A549 (cell line): ENCODE data around the gene CIB4. TPM values are rescaled to one million over a fixed set of nuclear protein-coding genes. Genes with fewer than 3 reads are reported as not detected.
A peak's percentile ranks its signal among the peaks of the same experiment; 100 is the strongest.

ENCODE experiments used
- ATAC-seq, 2 experiments: fragments of 200-7000 bp in 1 of 2; fragments of >200 bp in 1 of 2; cut with Nextera tagmentation in 1 of 2; cut with Tn5 transposase in 1 of 2; 3 replicates each; pipeline versions ENCODE4 v1.8.0 to v1.9.1; 2018 to 2020; ENCODE audit warnings: mild to moderate bottlenecking in 1 of 2, moderate library complexity in 1 of 2
- CTCF ChIA-PET: fragments of 300-600 bp; sonication (Branson Sonifier 250); formaldehyde crosslinking; extraction: SDS; loops from one replicate; lab custom pipeline; 2021; ENCODE audit warnings: antibody characterized with exemption, inconsistent platforms; lab: Yijun Ruan, JAX
- POLR2A ChIA-PET: fragments of 350-600 bp; formaldehyde crosslinking; extraction: SDS; loops from one replicate; lab custom pipeline; 2021; ENCODE audit warnings: antibody characterized with exemption, inconsistent platforms; lab: Yijun Ruan, JAX
- DNase-seq, 2 experiments: peaks; one replicate each; pipeline versions ENCODE4 v3.0.0 to v3.0.0-alpha.2; 2011 to 2016; ENCODE audit warnings: low read depth in 1 of 2, low spot score in 1 of 2
- FAIRE-seq: peaks from 2 replicates; lab custom pipeline; 2011; peaks lifted over from hg19 to GRCh38; lab: Jason Lieb, UNC
- H3K27ac ChIP-seq, 2 experiments: fragments of >200 bp; sonication (Bioruptor Twin); formaldehyde crosslinking; 3 replicates each; pipeline ENCODE4 v1.5.1; 2016 to 2017
- H3K4me1 ChIP-seq: fragments of >200 bp; sonication (Bioruptor Twin); formaldehyde crosslinking; 3 replicates; pipeline ENCODE4 v1.6.1; 2016
- H3K4me2 ChIP-seq: fragments of >200 bp; sonication (Bioruptor Twin); formaldehyde crosslinking; 3 replicates; pipeline ENCODE4 v1.6.1; 2016
- H3K4me3 ChIP-seq: fragments of >200 bp; sonication (Bioruptor Twin); formaldehyde crosslinking; 3 replicates; pipeline ENCODE4 v1.5.1; 2016
- H3K9me3 ChIP-seq: fragments of >200 bp; sonication (Bioruptor Twin); formaldehyde crosslinking; 3 replicates; pipeline ENCODE4 v1.6.1; 2016
- CBX8 ChIP-seq: fragments of 200-600 bp; sonication (generic); IDR thresholded peaks from 2 replicates; pipeline ENCODE4 v1.6.1; 2016
- CEBPB ChIP-seq, 2 experiments: fragments of >200 bp in 1 of 2; sonication (Bioruptor Twin) in 1 of 2; formaldehyde crosslinking in 1 of 2; IDR thresholded peaks; 2 replicates each; pipeline ENCODE4 v1.6.1; 2012 to 2016
- CHD2 ChIP-seq: fragments of 150-350 bp; IDR thresholded peaks from 2 replicates; pipeline ENCODE4 v1.6.1; 2014; ENCODE audit warnings: low read length; ENCODE audit not compliant: partially characterized antibody
- CHD4 ChIP-seq: fragments of 200-600 bp; sonication (generic); IDR thresholded peaks from 2 replicates; pipeline ENCODE4 v1.6.1; 2016; ENCODE audit warnings: antibody characterized with exemption, mild to moderate bottlenecking, borderline replicate concordance
- HOXA7 ChIP-seq: fragments of 250-450 bp; sonication (Bioruptor Pico); IDR thresholded peaks from 2 replicates; pipeline ENCODE4 v1.5.0; 2020; ENCODE audit warnings: mild to moderate bottlenecking, moderate library complexity
- HOXB13 ChIP-seq: fragments of 250-450 bp; sonication (Bioruptor Pico); IDR thresholded peaks from 2 replicates; pipeline ENCODE4 v1.5.0; 2020; ENCODE audit warnings: low read depth, mild to moderate bottlenecking, moderate library complexity
- JUNB ChIP-seq: fragments of >200 bp; sonication (Bioruptor Twin); formaldehyde crosslinking; IDR thresholded peaks from 2 replicates; pipeline ENCODE4 v1.6.1; 2016
- MAFK ChIP-seq: fragments of 450-650 bp; IDR thresholded peaks from 2 replicates; pipeline ENCODE4 v1.6.1; 2014; ENCODE audit not compliant: partially characterized antibody
- RAD21 ChIP-seq, 2 experiments: fragments of >200 bp in 1 of 2; sonication (Bioruptor Twin) in 1 of 2; formaldehyde crosslinking in 1 of 2; IDR thresholded peaks in 1 of 2; conservative IDR thresholded peaks in 1 of 2; 2 replicates in 1 of 2; 3 replicates in 1 of 2; pipeline ENCODE4 v1.6.1; 2012 to 2018; ENCODE audit warnings: inconsistent platforms in 1 of 2
- RCOR1 ChIP-seq: fragments of 150-350 bp; IDR thresholded peaks from 2 replicates; pipeline ENCODE4 v1.6.1; 2014; ENCODE audit warnings: antibody characterized with exemption, low read length, low read depth
- RNF2 ChIP-seq: fragments of 200-600 bp; sonication (generic); IDR thresholded peaks from 2 replicates; pipeline ENCODE4 v1.6.1; 2016; ENCODE audit warnings: low read depth, mild to moderate bottlenecking, antibody characterized with exemption, moderate library complexity, borderline replicate concordance
- ZNF302 ChIP-seq: fragments of 250-450 bp; sonication (Bioruptor Pico); IDR thresholded peaks from 2 replicates; pipeline ENCODE4 v1.9.0; 2021; ENCODE audit warnings: inconsistent platforms, mild to moderate bottlenecking, moderate library complexity
- ZSCAN20 ChIP-seq: fragments of 250-450 bp; sonication (Bioruptor Pico); IDR thresholded peaks from 2 replicates; pipeline ENCODE4 v1.8.0; 2022; ENCODE audit warnings: mild to moderate bottlenecking, moderate library complexity
- WGBS: methylation state at CpG from one replicate; pipeline ENCODE4 v1.1.6; 2017; ENCODE audit errors: missing lambda C conversion rate; 5-methylcytosine and 5-hydroxymethylcytosine counted together
- polyA plus RNA-seq, 4 experiments: library from polyadenylated mRNA; depleted of rRNA in 3 of 4; stranded (reverse); fragments of >200 nt; fragmentation: RNase III in 1 of 4; extraction: RNeasy Plus Mini Kit Qiagen cat#74134 plus additional on column Dnase treatment in 1 of 4; gene quantifications; 2 replicates in 3 of 4; 3 replicates in 1 of 4; pipeline ENCODE4 v1.2.3, GENCODE V29; 2011 to 2017
- TF ChIP-seq, protein P1 (sequence below): fragments of 150-350 bp; IDR thresholded peaks from 2 replicates; pipeline ENCODE4 v1.6.1; 2014; ENCODE audit warnings: low read depth, mild to moderate bottlenecking, low read length
- TF ChIP-seq, protein P2 (sequence below): IDR thresholded peaks from 2 replicates; pipeline ENCODE4 v1.6.1; 2012
- TF ChIP-seq, protein P3 (sequence below): fragments of 250-450 bp; sonication (Bioruptor Pico); IDR thresholded peaks from 2 replicates; pipeline ENCODE4 v1.5.0; 2021; ENCODE audit warnings: mild to moderate bottlenecking, moderate library complexity, borderline replicate concordance
- TF ChIP-seq, protein P4 (sequence below): fragments of 200-600 bp; sonication (generic); IDR thresholded peaks from 2 replicates; pipeline ENCODE4 v1.6.1; 2016; ENCODE audit warnings: antibody characterized with exemption, mild to moderate bottlenecking, moderate library complexity
- TF ChIP-seq, protein P5 (sequence below): fragments of >200 bp; sonication (Bioruptor Twin); formaldehyde crosslinking; IDR thresholded peaks from 3 replicates; pipeline ENCODE4 v1.5.1; 2016

Gene CIB4
- polyA plus RNA-seq, 2 of the 4 experiments (the other 2 are of a cell fraction) = 0.30 to 1.0 TPM

DNA sequence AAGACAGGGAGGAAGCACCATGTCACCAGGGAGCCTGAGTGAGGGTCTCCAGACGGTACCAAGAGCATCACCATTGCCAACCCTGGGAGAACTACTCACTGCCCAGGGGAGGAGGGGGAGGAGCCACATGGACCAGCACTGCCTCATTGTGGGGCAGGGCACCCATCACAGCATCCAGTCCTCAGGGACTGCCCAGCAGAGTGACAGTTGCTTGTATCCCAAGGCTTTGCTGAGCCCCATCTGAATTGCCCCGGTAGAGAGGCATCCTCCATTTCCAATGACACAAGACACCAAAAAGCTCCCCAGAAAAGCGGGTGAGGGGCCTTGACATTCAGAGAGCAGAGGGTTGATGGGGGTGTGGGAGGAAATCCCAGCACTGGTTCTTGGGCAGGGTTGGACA is 6.8 kb upstream of the CIB4 start:
- H3K9me3 ChIP-seq = no peaks in the 10 kb centered on the region
- H3K27ac ChIP-seq = no peak overlapping the region
- 49% methylated on average over 3 of the region's 3 CpGs for WGBS
- DNase-seq = no peak
- no peak for FAIRE-seq
- no peak overlapping the region for H3K4me2 ChIP-seq
- no peak for TF ChIP-seq RCOR1
- TF ChIP-seq, protein P1, sequence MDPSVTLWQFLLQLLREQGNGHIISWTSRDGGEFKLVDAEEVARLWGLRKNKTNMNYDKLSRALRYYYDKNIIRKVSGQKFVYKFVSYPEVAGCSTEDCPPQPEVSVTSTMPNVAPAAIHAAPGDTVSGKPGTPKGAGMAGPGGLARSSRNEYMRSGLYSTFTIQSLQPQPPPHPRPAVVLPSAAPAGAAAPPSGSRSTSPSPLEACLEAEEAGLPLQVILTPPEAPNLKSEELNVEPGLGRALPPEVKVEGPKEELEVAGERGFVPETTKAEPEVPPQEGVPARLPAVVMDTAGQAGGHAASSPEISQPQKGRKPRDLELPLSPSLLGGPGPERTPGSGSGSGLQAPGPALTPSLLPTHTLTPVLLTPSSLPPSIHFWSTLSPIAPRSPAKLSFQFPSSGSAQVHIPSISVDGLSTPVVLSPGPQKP = no peak
- TF ChIP-seq MAFK = no peak
- TF ChIP-seq, protein P2, sequence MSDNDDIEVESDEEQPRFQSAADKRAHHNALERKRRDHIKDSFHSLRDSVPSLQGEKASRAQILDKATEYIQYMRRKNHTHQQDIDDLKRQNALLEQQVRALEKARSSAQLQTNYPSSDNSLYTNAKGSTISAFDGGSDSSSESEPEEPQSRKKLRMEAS = no peak
- no peak for TF ChIP-seq HOXA7 (CRISPR knock-in tag)
- TF ChIP-seq ZSCAN20 (CRISPR knock-in tag) = no peak
- TF ChIP-seq HOXB13 (CRISPR knock-in tag) = no peak
- TF ChIP-seq, protein P3, sequence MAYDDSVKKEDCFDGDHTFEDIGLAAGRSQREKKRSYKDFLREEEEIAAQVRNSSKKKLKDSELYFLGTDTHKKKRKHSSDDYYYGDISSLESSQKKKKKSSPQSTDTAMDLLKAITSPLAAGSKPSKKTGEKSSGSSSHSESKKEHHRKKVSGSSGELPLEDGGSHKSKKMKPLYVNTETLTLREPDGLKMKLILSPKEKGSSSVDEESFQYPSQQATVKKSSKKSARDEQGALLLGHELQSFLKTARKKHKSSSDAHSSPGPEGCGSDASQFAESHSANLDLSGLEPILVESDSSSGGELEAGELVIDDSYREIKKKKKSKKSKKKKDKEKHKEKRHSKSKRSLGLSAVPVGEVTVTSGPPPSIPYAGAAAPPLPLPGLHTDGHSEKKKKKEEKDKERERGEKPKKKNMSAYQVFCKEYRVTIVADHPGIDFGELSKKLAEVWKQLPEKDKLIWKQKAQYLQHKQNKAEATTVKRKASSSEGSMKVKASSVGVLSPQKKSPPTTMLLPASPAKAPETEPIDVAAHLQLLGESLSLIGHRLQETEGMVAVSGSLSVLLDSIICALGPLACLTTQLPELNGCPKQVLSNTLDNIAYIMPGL = no peak
- TF ChIP-seq ZNF302 (CRISPR knock-in tag) = no peak
- TF ChIP-seq CEBPB (IDR thresholded peaks at IDR 0.05) = no peak
- no peak for TF ChIP-seq RNF2
- TF ChIP-seq CHD4 = no peak
- TF ChIP-seq, protein P4, sequence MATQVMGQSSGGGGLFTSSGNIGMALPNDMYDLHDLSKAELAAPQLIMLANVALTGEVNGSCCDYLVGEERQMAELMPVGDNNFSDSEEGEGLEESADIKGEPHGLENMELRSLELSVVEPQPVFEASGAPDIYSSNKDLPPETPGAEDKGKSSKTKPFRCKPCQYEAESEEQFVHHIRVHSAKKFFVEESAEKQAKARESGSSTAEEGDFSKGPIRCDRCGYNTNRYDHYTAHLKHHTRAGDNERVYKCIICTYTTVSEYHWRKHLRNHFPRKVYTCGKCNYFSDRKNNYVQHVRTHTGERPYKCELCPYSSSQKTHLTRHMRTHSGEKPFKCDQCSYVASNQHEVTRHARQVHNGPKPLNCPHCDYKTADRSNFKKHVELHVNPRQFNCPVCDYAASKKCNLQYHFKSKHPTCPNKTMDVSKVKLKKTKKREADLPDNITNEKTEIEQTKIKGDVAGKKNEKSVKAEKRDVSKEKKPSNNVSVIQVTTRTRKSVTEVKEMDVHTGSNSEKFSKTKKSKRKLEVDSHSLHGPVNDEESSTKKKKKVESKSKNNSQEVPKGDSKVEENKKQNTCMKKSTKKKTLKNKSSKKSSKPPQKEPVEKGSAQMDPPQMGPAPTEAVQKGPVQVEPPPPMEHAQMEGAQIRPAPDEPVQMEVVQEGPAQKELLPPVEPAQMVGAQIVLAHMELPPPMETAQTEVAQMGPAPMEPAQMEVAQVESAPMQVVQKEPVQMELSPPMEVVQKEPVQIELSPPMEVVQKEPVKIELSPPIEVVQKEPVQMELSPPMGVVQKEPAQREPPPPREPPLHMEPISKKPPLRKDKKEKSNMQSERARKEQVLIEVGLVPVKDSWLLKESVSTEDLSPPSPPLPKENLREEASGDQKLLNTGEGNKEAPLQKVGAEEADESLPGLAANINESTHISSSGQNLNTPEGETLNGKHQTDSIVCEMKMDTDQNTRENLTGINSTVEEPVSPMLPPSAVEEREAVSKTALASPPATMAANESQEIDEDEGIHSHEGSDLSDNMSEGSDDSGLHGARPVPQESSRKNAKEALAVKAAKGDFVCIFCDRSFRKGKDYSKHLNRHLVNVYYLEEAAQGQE = no peak
- TF ChIP-seq CBX8 = no peak
- no peak for TF ChIP-seq CHD2
- no peak for TF ChIP-seq JUNB
- TF ChIP-seq, protein P5, sequence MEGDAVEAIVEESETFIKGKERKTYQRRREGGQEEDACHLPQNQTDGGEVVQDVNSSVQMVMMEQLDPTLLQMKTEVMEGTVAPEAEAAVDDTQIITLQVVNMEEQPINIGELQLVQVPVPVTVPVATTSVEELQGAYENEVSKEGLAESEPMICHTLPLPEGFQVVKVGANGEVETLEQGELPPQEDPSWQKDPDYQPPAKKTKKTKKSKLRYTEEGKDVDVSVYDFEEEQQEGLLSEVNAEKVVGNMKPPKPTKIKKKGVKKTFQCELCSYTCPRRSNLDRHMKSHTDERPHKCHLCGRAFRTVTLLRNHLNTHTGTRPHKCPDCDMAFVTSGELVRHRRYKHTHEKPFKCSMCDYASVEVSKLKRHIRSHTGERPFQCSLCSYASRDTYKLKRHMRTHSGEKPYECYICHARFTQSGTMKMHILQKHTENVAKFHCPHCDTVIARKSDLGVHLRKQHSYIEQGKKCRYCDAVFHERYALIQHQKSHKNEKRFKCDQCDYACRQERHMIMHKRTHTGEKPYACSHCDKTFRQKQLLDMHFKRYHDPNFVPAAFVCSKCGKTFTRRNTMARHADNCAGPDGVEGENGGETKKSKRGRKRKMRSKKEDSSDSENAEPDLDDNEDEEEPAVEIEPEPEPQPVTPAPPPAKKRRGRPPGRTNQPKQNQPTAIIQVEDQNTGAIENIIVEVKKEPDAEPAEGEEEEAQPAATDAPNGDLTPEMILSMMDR = no peak
- TF ChIP-seq RAD21 (conservative IDR thresholded peaks at IDR 0.05 in 1 of 2, IDR thresholded peaks at IDR 0.05 in 1 of 2) = no peak
- H3K4me3 ChIP-seq = no peak overlapping the region
- H3K4me1 ChIP-seq = no peaks in the 10 kb centered on the region
- ChIA-PET CTCF (interaction anchor here (0.7 to 6.6 kb wide), 4 partner anchors 42 to 70 kb away, joined by 3 to 39 read pairs (median 4); no protein-coding TSS in a partner anchor), POLR2A (no interaction called here)
- peak in 1 of 2 experiments; percentile 55; a peak in 3 of 6 replicates for ATAC-seq
